WTC11 (cell line): ENCODE data around the gene LRRFIP2. TPM values are rescaled to one million over a fixed set of nuclear protein-coding genes. Genes with fewer than 3 reads are reported as not detected.

Experiments
- ATAC-seq: fragments of 200-7000 bp; cut with Tn5 transposase; 2 replicates; pipeline ENCODE4 v1.10.0; 2021; ENCODE audit warnings: mild to moderate bottlenecking, moderate library complexity
- CTCF ChIA-PET: fragments of 300-600 bp; sonication (Branson Sonifier 250); formaldehyde crosslinking; loops from one replicate; lab custom pipeline; 2021; ENCODE audit warnings: antibody characterized with exemption; lab: Charles Lee
- POLR2A ChIA-PET: fragments of 350-600 bp; sonication (Branson Sonifier 250); formaldehyde crosslinking; loops from one replicate; lab custom pipeline; 2021; ENCODE audit warnings: antibody characterized with exemption; lab: Charles Lee
- DNase-seq: peaks from one replicate; pipeline ENCODE4 v3.0.0; 2021; ENCODE audit warnings: low spot score
- H3K27ac Mint-ChIP-seq: 2 replicates; pipeline ENCODE4 v1.8.0; 2021; ENCODE audit warnings: mixed read lengths
- H3K27me3 Mint-ChIP-seq: 2 replicates; pipeline ENCODE4 v1.8.0; 2021; ENCODE audit warnings: low read depth, mild to moderate bottlenecking, moderate library complexity, mixed read lengths
- H3K36me3 Mint-ChIP-seq: 2 replicates; pipeline ENCODE4 v1.8.0; 2021; ENCODE audit warnings: mixed read lengths
- H3K4me1 Mint-ChIP-seq: 2 replicates; pipeline ENCODE4 v1.8.0; 2022; ENCODE audit warnings: mixed read lengths
- H3K4me3 Mint-ChIP-seq: 2 replicates; pipeline ENCODE4 v1.8.0; 2021; ENCODE audit warnings: mild to moderate bottlenecking, moderate library complexity, mixed read lengths
- H3K9me3 Mint-ChIP-seq: 2 replicates; pipeline ENCODE4 v1.8.0; 2021; ENCODE audit warnings: mixed read lengths
- CBFB ChIP-seq: sonication (generic); formaldehyde crosslinking; IDR thresholded peaks from 2 replicates; pipeline ENCODE4 v1.8.1; 2022; ENCODE audit warnings: mild to moderate bottlenecking, low read depth, missing genetic modification reagents
- CDX4 ChIP-seq: fragments of 250-450 bp; sonication (Bioruptor Pico); IDR thresholded peaks from 2 replicates; pipeline ENCODE4 v1.9.0; 2021; ENCODE audit warnings: moderate library complexity, mild to moderate bottlenecking, inconsistent platforms, borderline replicate concordance
- CTCF ChIP-seq: fragments of 200-600 bp; IDR thresholded peaks from 2 replicates; pipeline ENCODE4 v1.8.0; 2022; ENCODE audit warnings: antibody characterized with exemption
- FOXP4 ChIP-seq: sonication (generic); formaldehyde crosslinking; IDR thresholded peaks from 2 replicates; pipeline ENCODE4 v1.8.0; 2022; ENCODE audit warnings: mild to moderate bottlenecking, missing genetic modification reagents
- IRF2 ChIP-seq: sonication (generic); formaldehyde crosslinking; IDR thresholded peaks from 2 replicates; pipeline ENCODE4 v1.8.0; 2022; ENCODE audit warnings: low read depth, missing genetic modification reagents, borderline replicate concordance
- MYBL2 ChIP-seq: sonication (generic); formaldehyde crosslinking; IDR thresholded peaks from 2 replicates; pipeline ENCODE4 v1.8.1; 2023; ENCODE audit warnings: mild to moderate bottlenecking, moderate library complexity, missing genetic modification reagents
- PREB ChIP-seq: sonication (generic); formaldehyde crosslinking; IDR thresholded peaks from 2 replicates; pipeline ENCODE4 v1.8.1; 2022; ENCODE audit warnings: mild to moderate bottlenecking, missing genetic modification reagents, moderate library complexity, borderline replicate concordance
- SMAD3 ChIP-seq: sonication (generic); formaldehyde crosslinking; IDR thresholded peaks from 2 replicates; pipeline ENCODE4 v1.8.0; 2022; ENCODE audit warnings: missing genetic modification reagents, mild to moderate bottlenecking, borderline replicate concordance
- SOX15 ChIP-seq: fragments of 250-450 bp; sonication (Bioruptor Pico); IDR thresholded peaks from 2 replicates; pipeline ENCODE4 v1.9.0; 2021; ENCODE audit warnings: mild to moderate bottlenecking
- SP1 ChIP-seq: sonication (generic); formaldehyde crosslinking; conservative IDR thresholded peaks from 2 replicates; pipeline ENCODE4 v1.8.1; 2022; ENCODE audit warnings: missing genetic modification reagents
- STAT6 ChIP-seq: sonication (generic); formaldehyde crosslinking; conservative IDR thresholded peaks from 2 replicates; pipeline ENCODE4 v1.8.1; 2023; ENCODE audit warnings: mild to moderate bottlenecking, low read depth, missing genetic modification reagents, moderate library complexity
- ZBTB43 ChIP-seq: sonication (generic); formaldehyde crosslinking; IDR thresholded peaks from 2 replicates; pipeline ENCODE4 v1.8.1; 2023; ENCODE audit warnings: mild to moderate bottlenecking, missing genetic modification reagents
- ZMAT4 ChIP-seq: fragments of 250-450 bp; sonication (Bioruptor Pico); IDR thresholded peaks from 2 replicates; pipeline ENCODE4 v1.9.0; 2021; ENCODE audit warnings: mild to moderate bottlenecking
- ZNF121 ChIP-seq: sonication (generic); formaldehyde crosslinking; IDR thresholded peaks from 2 replicates; pipeline ENCODE4 v1.8.0; 2023; ENCODE audit warnings: missing genetic modification reagents
- ZNF138 ChIP-seq: sonication (generic); formaldehyde crosslinking; conservative IDR thresholded peaks from 2 replicates; pipeline ENCODE4 v1.8.1; 2022; ENCODE audit warnings: mild to moderate bottlenecking, moderate library complexity, missing genetic modification reagents
- ZNF396 ChIP-seq: fragments of 250-450 bp; sonication (Bioruptor Pico); IDR thresholded peaks from 2 replicates; pipeline ENCODE4 v1.8.0; 2021; ENCODE audit warnings: mild to moderate bottlenecking, moderate library complexity, borderline replicate concordance
- ZNF423 ChIP-seq: fragments of 250-450 bp; sonication (Bioruptor Pico); IDR thresholded peaks from 2 replicates; pipeline ENCODE4 v2.1.2; 2022; ENCODE audit warnings: mild to moderate bottlenecking, moderate library complexity
- ZNF532 ChIP-seq: fragments of 250-450 bp; sonication (Bioruptor Pico); IDR thresholded peaks from 2 replicates; pipeline ENCODE4 v1.9.0; 2021; ENCODE audit warnings: mild to moderate bottlenecking, borderline replicate concordance
- total RNA-seq: library from RNA; stranded (reverse); gene quantifications from 3 replicates; pipeline ENCODE4 v1.2.3, GENCODE V29; 2021

LRRFIP2 gene
- total RNA-seq, 1 experiment from 2014 or later: 23.7 TPM

- TF ChIP-seq STAT6 (CRISPR knock-in tag) (no peak), ZNF138 (CRISPR knock-in tag) (no peak), MYBL2 (no peak), FOXP4 (CRISPR knock-in tag) (no peak), SMAD3 (CRISPR knock-in tag) (no peak), ZNF396 (CRISPR knock-in tag) (no peak), CBFB (CRISPR knock-in tag) (no peak)
Observed at GRCh38 chr3:37194533-37194932, 20.2 kb upstream of the LRRFIP2 start (continued).

GRCh38 chr3:37190667-37191066 is 16.3 kb upstream of the LRRFIP2 start:
- ATAC-seq: no peak
- H3K4me1 Mint-ChIP-seq: no peaks in the 10 kb centered on the region
- peak overlapping the region; percentile 60; the same call in 1 of the 2 replicates for H3K27ac Mint-ChIP-seq
- no peaks in the 10 kb centered on the region; the same call in 1 of the 2 replicates for H3K9me3 Mint-ChIP-seq
- no peak overlapping the region for H3K4me3 Mint-ChIP-seq
- DNase-seq: no peak
- H3K27me3 Mint-ChIP-seq: no peaks in the 10 kb centered on the region
- no peaks in the 10 kb centered on the region for H3K36me3 Mint-ChIP-seq
- TF ChIP-seq CBFB (CRISPR knock-in tag) (no peak), PREB (no peak), ZNF532 (CRISPR knock-in tag) (no peak), IRF2 (no peak), SOX15 (CRISPR knock-in tag) (no peak)
- ChIA-PET POLR2A (no interaction called here), CTCF (no interaction called here)

- H3K9me3 Mint-ChIP-seq: no peaks in the 10 kb centered on the region; the same call in 1 of the 2 replicates
- H3K27ac Mint-ChIP-seq: no peak overlapping the region
- H3K36me3 Mint-ChIP-seq: no peaks in the 10 kb centered on the region
- ATAC-seq: no peak
- H3K27me3 Mint-ChIP-seq: no peaks in the 10 kb centered on the region
- CTCF ChIA-PET: no interaction called here
- DNase-seq: no peak
- H3K4me3 Mint-ChIP-seq: no peak overlapping the region
- no peaks in the 10 kb centered on the region for H3K4me1 Mint-ChIP-seq
- POLR2A ChIA-PET: no interaction called here
- no peak for TF ChIP-seq ZNF423 (CRISPR knock-in tag)
- no peak for TF ChIP-seq CTCF
- no peak for TF ChIP-seq SP1
- TF ChIP-seq ZNF121 (CRISPR knock-in tag): no peak
- no peak for TF ChIP-seq ZBTB43 (CRISPR knock-in tag)
- TF ChIP-seq CDX4 (CRISPR knock-in tag): no peak
- no peak for TF ChIP-seq ZMAT4
Observed at GRCh38 chr3:37189109-37189508, 14.7 kb upstream of the LRRFIP2 start.
